SK-MEL-5 (cell line): ENCODE data around the gene PTPRK. TPM values are rescaled to one million over a fixed set of nuclear protein-coding genes. Genes with fewer than 3 reads are reported as not detected.
"Not testable (repeated sequence)": the region's sequence is repeated elsewhere in the genome, so short reads cannot be mapped to it uniquely, and the experiment has no call there.

Experiments
- DNase-seq: peaks from one replicate; pipeline ENCODE4 v3.0.0-alpha.2; 2016; ENCODE audit warnings: low read depth, low spot score
- in situ Hi-C: cut with HindIII; loops from 2 replicates; pipeline ENCODE4 v1.10.0; 2016; ENCODE audit warnings: low sequenced_read_pairs, high pct_unique_total_duplicates, low pct_unique_long_range_greater_than_20kb
- total RNA-seq: library from RNA; depleted of rRNA; stranded (reverse); fragments of >200 nt; shearing (Covaris generic); gene quantifications from 2 replicates; pipeline ENCODE4 v1.2.3, GENCODE V29; 2014

Gene PTPRK
- total RNA-seq, 1 experiment from 2014 or later: 25.5 TPM

GRCh38 chr6:128474933-128475332, 45.5 kb downstream of the PTPRK start:
- in situ Hi-C loops: no loop called here

GRCh38 chr6:128474481-128474880, 45.9 kb downstream of the PTPRK start:
- in situ Hi-C loops: no loop called here
- DNase-seq: no peak

More at GRCh38 chr6:128474933-128475332, 45.5 kb downstream of the PTPRK start:
- DNase-seq: no peak

GRCh38 chr6:128471907-128472306, 48.5 kb downstream of the PTPRK start:
- in situ Hi-C loops: no loop called here
- no peak for DNase-seq

- DNase-seq: no peak
- in situ Hi-C loops: no loop called here
These were observed 54.7 kb downstream of the PTPRK start for GRCh38 chr6:128465368-128466343.

- in situ Hi-C loops: no loop called here
- no peak for DNase-seq
These were observed 55.6 kb downstream of the PTPRK start for GRCh38 chr6:128464790-128465189.

GRCh38 chr6:128463942-128464341, 56.5 kb downstream of the PTPRK start:
- in situ Hi-C loops: no loop called here
- DNase-seq: no peak

GRCh38 chr6:128461501-128461900, 58.9 kb downstream of the PTPRK start:
- in situ Hi-C loops: no loop called here
- DNase-seq: no peak

- in situ Hi-C loops: no loop called here
- no peak for DNase-seq
These were observed 63.7 kb downstream of the PTPRK start for GRCh38 chr6:128456510-128457230.

GRCh38 chr6:128455959-128456358, 64.4 kb downstream of the PTPRK start:
- DNase-seq: no peak
- in situ Hi-C loops: no loop called here

GRCh38 chr6:128452713-128453112, 67.7 kb downstream of the PTPRK start:
- no peak for DNase-seq
- in situ Hi-C loops: no loop called here

- DNase-seq: no peak
- in situ Hi-C loops: no loop called here
These were observed 73.9 kb downstream of the PTPRK start for GRCh38 chr6:128446497-128446896.

GRCh38 chr6:128443553-128443952, 76.8 kb downstream of the PTPRK start:
- DNase-seq: no peak
- in situ Hi-C loops: no loop called here

- in situ Hi-C loops: no loop called here
- DNase-seq: no peak
These were observed 80.8 kb downstream of the PTPRK start for GRCh38 chr6:128439627-128440026.

- in situ Hi-C loops: no loop called here
- no peak for DNase-seq
These were observed 82.0 kb downstream of the PTPRK start for GRCh38 chr6:128438393-128438792.

- DNase-seq: no peak
- in situ Hi-C loops: no loop called here
These were observed 82.7 kb downstream of the PTPRK start for GRCh38 chr6:128437685-128438084.

GRCh38 chr6:128434752-128435151, 85.6 kb downstream of the PTPRK start:
- DNase-seq, in situ Hi-C loops: not testable (repeated sequence)

GRCh38 chr6:128432394-128432793, 88.0 kb downstream of the PTPRK start:
- in situ Hi-C loops: no loop called here
- no peak for DNase-seq

- DNase-seq: no peak
- in situ Hi-C loops: no loop called here
These were observed 93.3 kb downstream of the PTPRK start for GRCh38 chr6:128427139-128427538.

- in situ Hi-C loops: no loop called here
- no peak for DNase-seq
These were observed 94.5 kb downstream of the PTPRK start for GRCh38 chr6:128425856-128426255.
